ENCODE data around the gene CFAP20DC.
"Not testable (repeated sequence)": the region's sequence is repeated elsewhere in the genome, so short reads cannot be mapped to it uniquely, and the experiment has no call there.

CFAP20DC gene

GRCh38 chr3:58962040-58962651, 87.7 kb downstream of the CFAP20DC start:
- DNase-seq = no peak

GRCh38 chr3:58955308-58955707, 94.5 kb downstream of the CFAP20DC start:
- DNase-seq = no peak

- DNase-seq = no peak
These were observed 96.5 kb downstream of the CFAP20DC start for GRCh38 chr3:58953288-58953687.

- no peak for DNase-seq
These were observed 97.5 kb downstream of the CFAP20DC start for GRCh38 chr3:58952128-58952917.

- DNase-seq = no peak
These were observed 101.8 kb downstream of the CFAP20DC start for GRCh38 chr3:58948018-58948417.

GRCh38 chr3:58946875-58947274, 103.0 kb downstream of the CFAP20DC start:
- DNase-seq = no peak

- DNase-seq = no peak
These were observed 111.8 kb downstream of the CFAP20DC start for GRCh38 chr3:58938057-58938456.

GRCh38 chr3:58924578-58924977, 125.2 kb downstream of the CFAP20DC start:
- no peak for DNase-seq

GRCh38 chr3:58900386-58900785, 149.4 kb downstream of the CFAP20DC start:
- DNase-seq = no peak

GRCh38 chr3:58899953-58900298, 149.9 kb downstream of the CFAP20DC start:
- no peak for DNase-seq

GRCh38 chr3:58899159-58899952, 150.5 kb downstream of the CFAP20DC start:
- DNase-seq = no peak

- no peak for DNase-seq
These were observed 151.3 kb downstream of the CFAP20DC start for GRCh38 chr3:58898513-58898912.

GRCh38 chr3:58897646-58898045, 152.2 kb downstream of the CFAP20DC start:
- DNase-seq = no peak

GRCh38 chr3:58895678-58896077, 154.1 kb downstream of the CFAP20DC start:
- not testable (repeated sequence) for DNase-seq

GRCh38 chr3:58892526-58892925, 157.3 kb downstream of the CFAP20DC start:
- DNase-seq = not testable (repeated sequence)

- no peak for DNase-seq
These were observed 161.7 kb downstream of the CFAP20DC start for GRCh38 chr3:58888087-58888486.

- no peak for DNase-seq
These were observed 165.4 kb downstream of the CFAP20DC start for GRCh38 chr3:58884453-58884852.

GRCh38 chr3:58880182-58880581, 169.6 kb downstream of the CFAP20DC start:
- no peak for DNase-seq

- DNase-seq = no peak
These were observed 175.0 kb downstream of the CFAP20DC start for GRCh38 chr3:58874795-58875194.

GRCh38 chr3:58874248-58874741, 175.5 kb downstream of the CFAP20DC start:
- DNase-seq = no peak

- DNase-seq = no peak
These were observed 181.6 kb downstream of the CFAP20DC start for GRCh38 chr3:58868097-58868779.

GRCh38 chr3:58867621-58868020, 182.2 kb downstream of the CFAP20DC start:
- no peak for DNase-seq

- DNase-seq = no peak
These were observed 183.7 kb downstream of the CFAP20DC start for GRCh38 chr3:58866079-58866478.

Data from stimulated activated naive CD4-positive, alpha-beta T cell (primary cell).